ENCODE measurements around the gene CNIH1. TPM values are rescaled to one million over a fixed set of nuclear protein-coding genes. Genes with fewer than 3 reads are reported as not detected.
A peak's percentile ranks its signal among the peaks of the same experiment; 100 is the strongest.

The CNIH1 gene
- total RNA-seq, 4 donors from 2014 or later: 73.4 to 176 (median 136) TPM

- no peaks in the 10 kb centered on the region for H3K36me3 ChIP-seq
- H3K27me3 ChIP-seq: no peaks in the 10 kb centered on the region
- no peak overlapping the region for H3K27ac ChIP-seq
- in situ Hi-C loops (cut with MboI; ENCODE audit: low sequenced_read_pairs in 4 of 4) (no loop called here), intact Hi-C loops (cut with DNase I; ENCODE audit: low total_unique reads) (no loop called here)
- H3K9me3 ChIP-seq: no peaks in the 10 kb centered on the region
- DNase-seq (no peak), ATAC-seq (no peak)
- TF ChIP-seq POLR2A (IDR thresholded peaks at IDR 0.05) (no peak), CTCF (IDR thresholded peaks at IDR 0.05 in 4 of 5, conservative IDR thresholded peaks at IDR 0.05 in 1 of 5) (no peak)
- H3K4me1 ChIP-seq: peaks cover 3 to 12% of the 10 kb centered on the region in 2 donors
- no peak overlapping the region for H3K4me3 ChIP-seq
Measured at GRCh38 chr14:54399560-54399959, 41.6 kb downstream of the CNIH1 start.

- H3K36me3 ChIP-seq: no peaks in the 10 kb centered on the region
- peaks cover 3 to 12% of the 10 kb centered on the region in 2 donors for H3K4me1 ChIP-seq
- TF ChIP-seq CTCF (IDR thresholded peaks at IDR 0.05 in 4 of 5, conservative IDR thresholded peaks at IDR 0.05 in 1 of 5): peak in 4 of 5 experiments; percentile 34 to 67 (median 58)
- TF ChIP-seq POLR2A (IDR thresholded peaks at IDR 0.05): peak; percentile 58 to 81
- peak within 1 kb of the TSS; percentile 73 to 83 (median 78) for H3K4me3 ChIP-seq
- peak within 1 kb of the TSS; percentile 25 to 51 (median 50) for H3K27ac ChIP-seq
- peak; percentile 98 for DNase-seq
- no peaks in the 10 kb centered on the region for H3K27me3 ChIP-seq
- in situ Hi-C loops (cut with MboI; ENCODE audit: low sequenced_read_pairs in 4 of 4) (no loop called here), intact Hi-C loops (cut with DNase I; ENCODE audit: low total_unique reads) (loop anchor here (1.0 kb wide), 1 partner anchor 45 kb away; the partner anchor contains the start of gene CNIH1)
- ATAC-seq: peak; percentile 100
- H3K9me3 ChIP-seq: no peaks in the 10 kb centered on the region
Measured at GRCh38 chr14:54396493-54397335, 44.5 kb downstream of the CNIH1 start, which contains the start of gene CDKN3. CDKN3 (plus strand) TSS chr14:54397007; CDS start chr14:54397069, 62 bp downstream.

- no peaks in the 10 kb centered on the region for H3K9me3 ChIP-seq
- no peaks in the 10 kb centered on the region for H3K36me3 ChIP-seq
- in situ Hi-C loops (cut with MboI; ENCODE audit: low sequenced_read_pairs in 4 of 4) (no loop called here), intact Hi-C loops (cut with DNase I; ENCODE audit: low total_unique reads) (loop anchor here (1.0 kb wide), 1 partner anchor 45 kb away; the partner anchor contains the start of gene CNIH1)
- DNase-seq (no peak), ATAC-seq (no peak)
- H3K4me3 ChIP-seq: peak overlapping the region; percentile 73 to 83 (median 78)
- H3K27ac ChIP-seq: peak overlapping the region in 2 of 4 donors; percentile 30 to 31
- peaks cover 3 to 12% of the 10 kb centered on the region in 2 donors for H3K4me1 ChIP-seq
- TF ChIP-seq POLR2A (IDR thresholded peaks at IDR 0.05) (no peak), CTCF (IDR thresholded peaks at IDR 0.05 in 4 of 5, conservative IDR thresholded peaks at IDR 0.05 in 1 of 5) (no peak)
- no peaks in the 10 kb centered on the region for H3K27me3 ChIP-seq
Measured at GRCh38 chr14:54396183-54396492, 45.0 kb downstream of the CNIH1 start.

- no peaks in the 10 kb centered on the region for H3K36me3 ChIP-seq
- DNase-seq: no peak
- no peak overlapping the region for H3K4me3 ChIP-seq
- no peak for TF ChIP-seq CTCF (IDR thresholded peaks at IDR 0.05 in 4 of 5, conservative IDR thresholded peaks at IDR 0.05 in 1 of 5)
- TF ChIP-seq POLR2A (IDR thresholded peaks at IDR 0.05): no peak
- ATAC-seq: no peak
- in situ Hi-C loops (cut with MboI; ENCODE audit: low sequenced_read_pairs in 4 of 4): no loop called here
- no peaks in the 10 kb centered on the region for H3K9me3 ChIP-seq
- intact Hi-C loops (cut with DNase I; ENCODE audit: low total_unique reads): loop anchor here (1.0 kb wide), 1 partner anchor 46 kb away; the partner anchor contains the start of gene CNIH1
- peaks cover 3 to 12% of the 10 kb centered on the region in 2 donors for H3K4me1 ChIP-seq
- H3K27me3 ChIP-seq: no peaks in the 10 kb centered on the region
- no peak overlapping the region for H3K27ac ChIP-seq
Measured at GRCh38 chr14:54395716-54396115, 45.5 kb downstream of the CNIH1 start.
